ENCODE results near the gene CYFIP2.
"Not testable (repeated sequence)": the region's sequence is repeated elsewhere in the genome, so short reads cannot be mapped to it uniquely, and the experiment has no call there.

CYFIP2 gene

DNA sequence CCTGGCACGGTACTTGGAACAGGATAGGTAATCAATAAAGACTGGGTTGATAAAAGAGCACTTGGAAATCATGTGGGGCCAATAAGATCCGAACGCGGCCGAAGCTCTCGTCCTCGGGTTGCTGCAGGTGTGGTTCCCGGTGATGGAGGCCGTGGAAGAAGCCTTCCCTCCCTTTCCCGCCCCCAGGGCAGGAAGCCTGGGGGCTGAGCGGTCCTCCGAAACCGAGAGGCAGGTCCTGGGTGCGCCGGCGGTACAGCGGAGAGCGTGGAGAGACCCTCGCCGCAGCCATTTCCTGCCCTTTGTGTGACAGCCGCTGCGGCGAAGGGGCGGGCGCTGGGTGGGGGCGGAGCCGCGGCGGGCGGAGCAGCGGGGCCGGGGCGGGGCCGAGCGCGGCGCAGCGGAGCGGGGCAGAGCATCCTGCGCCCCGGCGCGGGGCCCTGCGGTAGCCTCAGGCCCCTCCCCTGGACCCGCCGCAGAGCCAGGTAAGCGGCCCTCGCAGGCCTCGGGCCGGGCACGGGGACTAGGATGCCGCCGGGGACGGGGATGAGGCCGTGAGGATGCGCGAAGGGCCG lies at the start of gene CYFIP2:
Gene CYFIP2 (plus strand): TSS at position 410 of the 572 bp plus-strand sequence. CDS start 19,239 bp downstream, outside the sequence.
- DNase-seq (ENCODE audit: low read depth): no peak

DNA sequence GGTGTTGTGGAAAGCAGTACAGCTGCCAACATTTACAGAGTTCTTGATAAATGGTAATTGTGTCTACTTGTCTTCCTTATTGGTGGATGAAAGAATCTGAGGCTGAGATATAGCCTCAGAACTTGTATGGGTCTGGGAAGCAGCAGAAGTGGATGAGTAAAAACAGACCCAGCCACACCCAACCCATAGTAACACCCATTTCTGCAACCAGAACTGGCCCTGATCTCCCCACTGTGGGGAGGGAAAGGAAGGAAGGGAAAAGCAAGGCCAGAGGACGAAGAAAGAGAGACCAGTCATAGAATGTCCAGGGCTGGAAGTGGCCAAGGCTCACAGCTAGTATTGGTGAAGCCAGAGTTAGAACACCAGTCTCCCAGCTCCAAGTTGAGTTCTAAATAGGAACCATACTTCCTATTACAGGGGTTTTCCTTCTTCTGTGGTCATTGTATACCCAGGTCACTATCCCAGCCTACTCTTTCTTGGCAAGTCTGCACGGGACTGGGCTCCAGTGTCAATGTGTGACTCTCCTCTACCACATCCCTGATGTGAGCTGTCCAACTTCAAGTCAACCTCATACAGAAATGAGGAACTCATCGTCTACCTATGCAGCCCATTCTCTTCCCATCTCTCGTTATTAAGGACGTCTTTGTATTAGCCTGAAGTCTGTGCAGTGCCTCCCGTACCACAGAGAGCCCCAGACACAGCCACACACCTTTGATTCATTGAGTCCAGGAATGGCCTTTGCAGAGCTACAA lies 49.4 kb upstream of the CYFIP2 start:
- DNase-seq (ENCODE audit: low read depth): no peak

DNA sequence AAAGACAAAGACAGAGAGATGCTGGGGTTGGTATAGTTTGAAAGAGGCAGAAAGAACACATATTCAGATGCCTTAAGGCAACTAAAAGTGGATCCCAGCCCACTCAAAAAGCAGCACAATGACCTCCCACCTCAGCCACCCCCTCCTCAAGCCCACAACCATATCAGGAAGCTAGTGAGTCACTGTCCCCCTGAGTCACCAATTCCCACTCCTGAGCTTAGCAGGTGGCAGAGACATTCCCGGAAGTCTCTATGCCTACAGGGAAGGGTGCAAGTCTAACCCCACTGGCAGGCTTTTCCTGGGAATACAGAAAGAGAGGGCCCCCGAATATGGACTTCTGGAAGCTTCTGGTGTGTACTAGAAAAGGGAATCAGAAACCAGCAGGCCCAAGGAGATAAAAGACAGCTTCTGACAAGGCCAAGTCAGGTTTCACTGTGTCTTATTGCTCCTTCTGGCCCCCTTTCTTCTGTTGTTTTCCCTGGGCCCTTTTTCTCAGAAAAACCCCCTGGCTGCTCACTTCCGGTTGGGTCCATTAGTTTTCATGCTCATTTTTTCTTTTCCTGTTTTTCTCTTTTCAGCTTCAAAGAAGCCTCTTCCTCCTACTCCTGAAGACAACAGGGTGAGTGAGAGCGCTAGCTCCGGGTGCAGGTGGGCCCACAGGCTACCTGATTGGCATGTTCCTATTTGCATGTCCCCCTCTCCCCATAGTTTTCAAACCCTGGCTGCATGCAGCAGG lies 48.5 kb upstream of the CYFIP2 start:
- no peak for DNase-seq (ENCODE audit: low read depth)

DNA sequence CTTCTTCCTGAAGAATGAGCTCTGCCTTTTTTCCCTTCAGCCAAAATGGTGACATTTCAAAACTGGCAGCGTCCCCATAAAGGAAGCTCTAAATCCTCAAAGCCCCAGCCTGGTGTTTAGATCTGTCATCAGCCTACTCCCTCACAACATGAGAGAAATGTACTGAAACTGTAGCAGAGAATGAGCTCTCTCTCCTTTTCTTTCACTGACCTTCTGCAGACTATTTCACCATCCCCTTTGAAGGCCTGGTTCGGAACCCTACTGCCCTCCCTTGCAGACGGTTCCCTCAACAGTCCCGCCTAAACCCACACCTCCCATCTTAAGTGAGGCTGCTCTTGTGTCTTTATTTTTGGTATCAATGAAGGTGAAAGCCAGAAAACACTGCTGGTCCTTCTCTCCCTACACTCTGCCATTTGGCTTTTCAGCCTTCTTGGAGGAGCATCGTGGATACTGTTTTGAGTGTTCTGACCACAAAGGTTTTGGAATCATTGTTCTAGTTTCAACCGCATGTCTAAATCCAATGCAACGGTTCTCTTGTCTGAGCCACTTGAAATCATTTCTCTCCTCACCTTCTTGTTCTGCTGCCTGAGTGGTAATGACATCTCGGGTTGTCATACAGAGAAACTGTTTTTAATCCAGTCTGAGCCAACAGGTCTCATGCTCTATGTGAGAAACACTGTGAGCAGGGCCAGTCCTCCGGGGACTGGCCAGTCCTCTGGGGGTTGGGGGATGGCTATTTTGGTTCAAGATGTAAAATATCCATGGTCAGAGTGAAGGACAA lies 46.2 kb upstream of the CYFIP2 start:
- no peak for DNase-seq (ENCODE audit: low read depth)

DNA sequence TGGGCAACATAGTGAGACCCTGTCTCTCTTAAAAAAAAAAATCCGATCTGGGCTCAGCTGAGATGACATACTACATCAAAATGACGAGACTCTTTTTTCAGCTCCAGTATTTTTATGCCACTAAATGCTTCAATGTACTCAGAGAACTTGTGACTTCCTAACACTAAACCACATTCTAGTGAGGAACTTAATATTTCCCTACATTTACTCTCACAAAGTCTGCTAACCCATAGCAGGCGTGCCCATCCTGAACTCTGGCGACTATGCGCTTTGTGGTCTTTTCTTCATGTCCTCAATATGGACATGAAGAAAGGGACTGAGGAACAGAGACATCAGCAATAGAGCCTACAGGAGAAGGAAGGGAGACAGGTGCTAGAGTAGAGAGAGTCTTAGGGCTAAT lies 44.0 kb upstream of the CYFIP2 start:
- DNase-seq (ENCODE audit: low read depth): no peak

DNA sequence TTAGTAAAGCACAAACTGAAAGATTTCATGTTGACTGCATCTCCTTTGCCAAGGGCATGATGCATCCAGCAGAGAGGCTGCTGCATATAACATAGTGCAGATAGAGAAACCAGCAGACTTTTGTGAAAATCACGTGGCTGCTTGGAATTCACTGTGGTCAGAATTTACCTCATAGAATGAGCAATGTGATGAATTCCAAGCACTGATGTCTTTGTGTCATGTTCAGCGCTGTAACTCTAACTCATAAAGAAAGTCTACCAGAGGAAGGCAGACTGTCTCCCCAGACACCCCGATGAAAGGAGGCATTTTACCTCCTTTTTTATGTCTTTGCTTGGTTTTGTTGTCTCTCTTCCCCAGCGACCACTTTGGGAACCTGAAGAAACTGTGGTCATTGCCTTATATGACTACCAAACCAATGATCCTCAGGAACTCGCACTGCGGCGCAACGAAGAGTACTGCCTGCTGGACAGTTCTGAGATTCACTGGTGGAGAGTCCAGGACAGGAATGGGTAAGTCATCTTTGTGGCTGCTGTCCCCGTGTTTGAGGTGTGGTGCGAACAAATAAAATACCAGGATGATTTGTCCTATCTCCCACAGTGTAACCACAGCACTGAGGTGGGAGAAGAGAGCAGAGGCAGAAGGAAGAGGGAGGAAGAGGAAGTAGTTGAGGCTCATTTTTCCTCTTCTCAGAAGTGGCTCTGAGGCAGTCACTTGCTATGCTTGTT lies 43.3 kb upstream of the CYFIP2 start:
- peak; percentile 53 for DNase-seq (ENCODE audit: low read depth)

DNA sequence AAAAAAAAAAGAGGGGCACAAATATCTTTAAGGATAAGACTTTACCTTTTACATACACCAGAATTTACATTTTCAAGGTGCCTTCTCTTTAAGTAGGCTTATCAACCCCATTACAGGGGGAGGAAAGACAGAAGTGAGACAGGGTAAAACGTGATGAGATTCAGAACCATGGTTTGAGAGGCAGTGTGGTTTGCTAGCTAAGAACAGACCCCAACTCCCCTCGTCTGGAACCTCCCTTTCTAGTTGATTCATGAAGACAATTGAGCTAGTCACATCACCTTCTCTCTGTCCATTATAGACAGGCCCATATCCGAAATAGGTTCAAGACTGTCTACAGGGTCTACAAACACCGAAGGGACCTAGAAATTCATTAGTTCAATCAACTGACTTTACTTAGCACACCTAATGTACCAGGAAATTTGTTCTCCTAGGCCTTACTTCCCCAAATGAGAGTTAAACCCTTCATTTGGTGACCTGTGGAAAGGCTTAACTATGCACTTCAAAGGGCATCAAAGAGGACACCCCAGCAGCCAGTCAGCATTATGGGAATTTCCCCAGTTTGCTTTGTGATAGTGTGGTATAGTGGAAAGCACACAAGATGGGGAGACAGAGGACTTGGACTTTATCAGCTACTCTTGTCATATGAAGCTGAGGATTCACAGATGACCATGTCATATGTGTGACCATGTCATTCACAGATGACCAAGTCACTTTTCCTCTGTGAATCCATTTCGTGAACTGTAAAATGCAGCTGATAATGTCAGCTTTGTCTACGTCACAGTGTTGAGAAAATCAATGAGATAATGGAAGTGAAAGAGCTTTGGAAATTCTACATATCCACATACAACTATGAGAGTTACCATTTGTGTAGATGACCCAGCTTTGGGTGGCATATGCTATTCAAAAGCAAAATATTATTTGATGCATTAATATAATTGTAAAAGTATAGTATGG lies 40.2 kb upstream of the CYFIP2 start:
- no peak for DNase-seq (ENCODE audit: low read depth)

DNA sequence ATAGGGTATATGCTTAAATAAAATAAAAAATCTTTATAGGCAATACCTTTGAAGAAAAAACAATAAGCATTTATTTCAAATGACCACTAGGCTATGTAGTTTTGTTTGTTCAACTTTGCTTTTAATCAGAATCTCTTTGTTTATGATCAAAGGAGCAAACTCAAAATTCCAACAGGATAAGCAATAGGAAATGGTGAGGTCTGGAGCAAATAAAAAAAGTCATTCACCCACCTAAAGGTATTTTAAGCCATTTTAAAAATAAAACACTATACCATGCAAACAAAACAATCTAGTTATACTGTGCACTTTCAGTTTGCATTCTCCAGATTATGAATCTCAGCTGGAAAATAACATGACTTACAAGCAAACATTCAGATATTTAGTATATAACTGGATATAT lies 35.3 kb upstream of the CYFIP2 start:
- no peak for DNase-seq (ENCODE audit: low read depth)

DNA sequence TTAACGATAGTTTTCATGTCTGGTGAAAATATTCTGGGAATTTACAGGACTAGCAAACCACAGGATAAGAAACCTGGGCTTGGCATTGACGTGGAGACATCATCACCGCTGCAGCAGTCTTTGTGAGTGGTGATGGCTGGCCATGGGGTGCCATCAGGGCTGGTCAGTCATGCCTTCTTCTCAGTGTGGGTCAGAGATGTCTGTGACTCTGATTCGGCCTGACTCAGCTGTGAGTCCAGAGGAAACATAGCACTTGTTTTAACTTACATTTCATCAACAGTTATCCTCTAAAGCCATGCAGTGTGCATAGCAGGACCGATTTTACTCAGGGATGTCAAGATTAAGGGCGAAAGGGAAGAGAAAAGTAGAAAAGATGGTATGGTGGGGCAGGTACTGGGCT lies 33.2 kb upstream of the CYFIP2 start:
- no peak for DNase-seq (ENCODE audit: low read depth)

DNA sequence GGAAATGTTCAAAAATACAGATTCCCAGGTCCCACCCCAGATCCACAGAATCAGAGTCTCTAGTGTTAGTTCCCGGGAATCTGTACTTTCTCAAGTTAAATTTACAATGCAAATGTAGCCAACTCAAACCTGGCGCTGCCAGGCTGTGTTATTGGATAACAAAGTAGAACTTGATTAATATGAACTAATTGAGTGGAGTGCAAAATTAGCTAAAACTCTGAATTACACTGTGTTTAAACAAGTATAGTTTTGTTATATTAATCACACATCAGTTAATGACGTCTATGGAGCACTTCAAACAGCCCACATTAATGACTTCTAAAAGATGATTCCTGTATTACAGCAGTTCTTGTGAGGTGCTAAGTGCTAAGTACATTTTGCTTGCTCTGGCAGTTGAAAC lies 32.4 kb upstream of the CYFIP2 start:
- DNase-seq (ENCODE audit: low read depth): no peak

DNA sequence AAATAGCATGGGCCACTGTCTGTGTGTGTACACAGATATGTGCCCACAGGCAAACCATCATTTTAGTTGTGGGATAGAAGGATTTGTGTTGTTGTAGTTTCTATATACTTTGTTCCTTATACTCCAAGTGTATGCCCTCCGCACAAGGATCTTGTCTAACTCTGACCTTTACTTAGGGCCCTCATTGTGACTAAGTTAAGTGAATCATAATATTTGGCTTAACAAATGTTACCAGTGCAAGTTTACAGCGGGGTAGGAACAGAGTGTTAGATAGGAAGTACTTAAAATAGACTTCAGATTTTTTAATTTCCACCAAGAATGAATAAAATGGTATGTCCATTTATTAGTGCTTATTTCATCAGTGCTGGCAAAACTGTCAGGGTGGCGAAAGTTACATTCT lies 29.5 kb upstream of the CYFIP2 start:
- DNase-seq (ENCODE audit: low read depth): no peak

DNA sequence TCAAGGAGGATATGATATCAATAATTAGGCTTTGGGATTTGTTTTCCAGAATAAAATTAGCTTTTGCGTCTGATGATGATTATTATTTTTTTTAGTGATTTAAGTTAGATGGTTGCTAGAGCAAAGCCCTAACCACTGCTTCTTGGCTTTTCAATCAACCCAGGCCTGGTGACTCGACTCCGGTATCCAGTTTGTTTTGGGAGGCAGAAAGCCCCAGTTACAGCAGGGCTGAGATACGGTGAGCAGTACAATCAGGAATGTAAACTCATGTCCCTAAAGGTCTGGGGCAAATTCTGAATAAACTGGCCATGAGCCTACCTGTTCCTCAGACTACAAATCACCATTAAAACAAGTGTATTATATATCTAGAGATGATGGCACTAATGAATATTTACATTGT lies 24.4 kb upstream of the CYFIP2 start:
- no peak for DNase-seq (ENCODE audit: low read depth)

DNA sequence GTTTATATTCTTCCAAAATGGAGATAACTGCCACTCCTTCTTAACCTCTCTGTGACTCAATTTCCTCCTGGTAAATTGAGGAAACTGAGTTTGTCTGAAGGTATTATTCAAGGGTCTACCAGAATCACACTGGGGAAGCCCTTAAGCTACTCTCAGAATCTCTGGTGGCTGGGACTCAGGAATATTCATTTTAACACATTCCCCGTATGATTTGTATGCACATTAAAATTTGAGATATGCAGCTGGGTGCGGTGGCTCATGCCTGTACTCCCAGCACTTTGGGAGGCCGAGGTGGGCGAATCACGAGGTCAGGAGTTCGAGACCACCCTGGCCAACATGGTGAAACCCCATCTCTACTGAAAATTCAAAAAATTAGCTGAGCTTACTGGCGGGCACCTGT lies 21.2 kb upstream of the CYFIP2 start:
- not testable (repeated sequence) for DNase-seq (ENCODE audit: low read depth)

DNA sequence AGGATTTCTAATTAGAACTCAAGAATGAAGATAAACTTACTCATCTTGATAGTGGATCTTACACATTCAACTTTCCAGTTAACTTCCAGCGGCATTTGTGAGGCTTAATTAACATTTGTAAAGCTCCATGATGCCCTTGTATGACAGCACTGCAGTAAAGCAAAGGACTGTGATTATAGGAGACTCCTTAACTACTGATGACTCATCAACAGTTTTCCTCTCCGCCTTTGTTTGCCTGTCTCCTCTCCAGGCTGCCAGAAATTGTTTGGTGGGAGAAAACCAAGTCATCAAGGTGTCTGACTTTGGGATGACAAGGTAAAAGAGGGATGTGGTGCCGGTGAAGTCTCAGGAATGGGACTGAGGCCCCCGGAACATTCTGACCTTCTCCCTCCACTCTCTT lies 20.4 kb upstream of the CYFIP2 start:
- DNase-seq (ENCODE audit: low read depth): no peak

DNA sequence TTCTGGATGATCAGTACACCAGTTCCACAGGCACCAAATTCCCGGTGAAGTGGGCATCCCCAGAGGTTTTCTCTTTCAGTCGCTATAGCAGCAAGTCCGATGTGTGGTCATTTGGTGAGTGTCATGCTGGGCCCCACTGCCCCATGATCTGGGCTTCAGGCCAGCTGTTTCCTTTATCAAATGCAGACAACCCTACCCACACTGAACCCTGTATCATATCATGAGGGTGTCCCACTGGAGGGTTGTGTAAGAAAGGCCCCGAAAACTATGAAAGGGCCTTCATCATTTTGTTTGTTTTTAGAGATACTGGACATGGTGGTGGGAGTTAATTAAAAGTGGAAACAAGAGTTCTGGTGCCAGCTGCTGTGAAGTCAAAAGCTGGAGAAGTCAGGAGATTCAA lies 20.0 kb upstream of the CYFIP2 start:
- DNase-seq (ENCODE audit: low read depth): no peak

DNA sequence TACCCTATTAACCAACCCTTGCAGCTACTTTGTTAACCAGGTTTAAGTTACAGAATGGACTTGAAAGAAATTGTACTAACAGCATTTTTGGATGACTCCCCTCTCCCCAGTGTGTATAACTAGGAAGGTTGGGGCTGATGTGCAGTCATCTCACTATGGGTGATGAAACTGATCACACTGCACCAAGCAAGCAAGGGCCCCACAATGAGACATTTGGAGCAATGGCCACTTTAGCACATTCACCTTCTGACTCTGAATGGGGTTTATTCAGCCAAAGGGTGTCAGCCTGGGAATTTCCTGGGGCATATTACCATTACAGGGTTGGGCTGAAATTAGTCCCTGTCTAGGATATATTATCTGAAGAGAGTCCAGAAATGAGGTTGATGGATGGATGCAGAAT lies 18.7 kb upstream of the CYFIP2 start:
- no peak for DNase-seq (ENCODE audit: low read depth)

DNA sequence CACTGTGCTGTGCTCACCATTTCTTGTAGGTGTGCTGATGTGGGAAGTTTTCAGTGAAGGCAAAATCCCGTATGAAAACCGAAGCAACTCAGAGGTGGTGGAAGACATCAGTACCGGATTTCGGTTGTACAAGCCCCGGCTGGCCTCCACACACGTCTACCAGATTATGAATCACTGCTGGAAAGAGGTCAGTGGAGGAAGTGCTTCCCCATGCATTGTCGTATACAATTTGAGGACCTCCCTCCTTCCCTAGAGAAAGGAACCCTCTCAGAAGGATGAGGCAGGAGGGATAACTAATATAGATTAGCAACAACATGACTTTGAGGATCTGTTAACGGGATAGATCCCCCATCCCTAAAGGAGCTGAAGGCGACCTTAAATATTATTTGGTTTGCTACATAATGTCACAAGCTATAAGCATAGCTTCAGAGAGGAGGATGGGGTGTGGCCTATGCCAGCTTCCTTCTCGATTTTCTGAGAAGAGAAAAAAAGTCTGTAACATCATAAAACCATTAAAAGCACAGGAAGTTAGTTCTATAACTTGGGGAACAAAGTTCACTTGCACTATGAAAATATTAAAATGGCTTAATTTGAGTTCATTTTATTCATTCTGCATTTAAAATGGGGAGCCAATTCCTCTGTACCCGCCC lies 17.0 kb upstream of the CYFIP2 start:
- no peak for DNase-seq (ENCODE audit: low read depth)

DNA sequence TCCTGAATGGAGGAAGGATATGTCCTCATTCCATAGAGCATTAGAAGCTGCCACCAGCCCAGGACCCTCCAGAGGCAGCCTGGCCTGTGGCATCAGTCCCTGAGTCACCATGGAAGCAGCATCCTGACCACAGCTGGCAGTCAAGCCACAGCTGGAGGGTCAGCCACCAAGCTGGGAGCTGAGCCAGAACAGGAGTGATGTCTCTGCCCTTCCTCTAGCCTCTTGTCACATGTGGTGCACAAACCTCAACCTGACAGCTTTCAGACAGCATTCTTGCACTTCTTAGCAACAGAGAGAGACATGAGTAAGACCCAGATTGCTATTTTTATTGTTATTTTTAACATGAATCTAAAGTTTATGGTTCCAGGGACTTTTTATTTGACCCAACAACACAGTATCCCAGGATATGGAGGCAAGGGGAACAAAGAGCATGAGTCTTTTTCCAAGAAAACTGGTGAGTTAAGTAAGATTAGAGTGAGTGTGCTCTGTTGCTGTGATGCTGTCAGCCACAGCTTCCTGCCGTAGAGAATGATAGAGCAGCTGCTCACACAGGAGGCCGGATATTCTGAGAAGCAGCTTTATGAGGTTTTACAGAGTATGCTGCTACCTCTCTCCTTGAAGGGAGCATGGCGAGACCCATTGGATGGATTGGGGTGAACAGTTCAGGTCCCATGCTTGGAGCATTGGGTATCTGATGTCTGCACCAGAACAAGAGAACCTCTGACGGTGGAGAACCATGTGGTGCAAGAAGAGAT lies 13.0 kb upstream of the CYFIP2 start:
- DNase-seq (ENCODE audit: low read depth): peak; percentile 11

DNA sequence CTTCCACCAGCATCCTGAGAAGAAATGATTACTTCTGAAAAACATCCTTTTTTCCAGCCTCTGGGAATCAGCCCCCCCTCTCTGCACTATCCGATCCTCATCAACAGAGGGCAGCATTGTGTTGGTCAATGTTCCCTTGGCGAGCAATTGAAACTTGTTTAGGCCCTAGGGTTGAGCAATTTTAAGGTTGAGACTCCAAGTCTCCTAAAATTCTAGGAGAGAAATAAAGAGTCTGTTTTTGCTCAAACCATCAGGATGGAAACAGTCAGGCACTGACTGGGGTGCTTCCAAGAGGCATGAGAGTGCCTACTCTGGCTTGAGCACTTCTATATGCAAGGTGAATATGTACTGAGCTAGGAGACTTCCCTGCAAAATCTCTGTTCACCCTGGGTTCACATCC lies 12.4 kb upstream of the CYFIP2 start:
- DNase-seq (ENCODE audit: low read depth): peak; percentile 30
